HEK293T (cell line): Measurements from ENCODE around the gene MEA1.

ENCODE experiments used
- ARNT ChIP-seq: fragments of 450-650 bp; IDR thresholded peaks from 2 replicates; pipeline ENCODE4 v1.6.1; 2017; ENCODE audit warnings: mild to moderate bottlenecking
- FOXA1 ChIP-seq: fragments of 450-650 bp; IDR thresholded peaks from 2 replicates; pipeline ENCODE4 v1.6.1; 2016; ENCODE audit warnings: mild to moderate bottlenecking
- SP1 ChIP-seq: fragments of 450-650 bp; IDR thresholded peaks from 2 replicates; pipeline ENCODE4 v1.6.1; 2017

GRCh38 chr6:42970871-42971612 lies 42.7 kb downstream of the MEA1 start:
- TF ChIP-seq SP1 (no peak), ARNT (no peak), FOXA1 (no peak)
